GM12891 (cell line): ENCODE measurements around the gene USP46.

ENCODE experiments used
- DNase-seq: peaks from one replicate; pipeline ENCODE4 v3.0.0; 2011; ENCODE audit warnings: low spot score; ENCODE audit not compliant: insufficient read length
- FAIRE-seq: peaks from 2 replicates; lab custom pipeline; 2011; peaks lifted over from hg19 to GRCh38; lab: Jason Lieb, UNC
- PAX5 ChIP-seq: IDR thresholded peaks from 2 replicates; pipeline ENCODE4 v1.6.1; 2011; ENCODE audit warnings: low read length, moderate library complexity, mild to moderate bottlenecking; ENCODE audit not compliant: insufficient read depth, severe bottlenecking
- POLR2A ChIP-seq: IDR thresholded peaks from 2 replicates; pipeline ENCODE4 v1.6.1; 2011; ENCODE audit warnings: low read depth, low read length, control low read depth
- POLR2AphosphoS5 ChIP-seq: IDR thresholded peaks from 2 replicates; pipeline ENCODE4 v1.6.1; 2011; ENCODE audit warnings: low read depth, low read length, control low read depth
- POU2F2 ChIP-seq: IDR thresholded peaks from 2 replicates; pipeline ENCODE4 v1.6.1; 2011; ENCODE audit warnings: low read depth, mild to moderate bottlenecking, control low read depth, low read length, moderate library complexity
- SPI1 ChIP-seq: IDR thresholded peaks from 2 replicates; pipeline ENCODE4 v1.6.1; 2011; ENCODE audit warnings: low read depth, low read length, control low read depth
- TAF1 ChIP-seq: IDR thresholded peaks from 2 replicates; pipeline ENCODE4 v1.6.1; 2011; ENCODE audit warnings: low read depth, low read length, control low read depth

USP46 gene

GRCh38 chr4:52627876-52628275 is 31.2 kb downstream of the USP46 start:
- no peak for TF ChIP-seq POU2F2
- TF ChIP-seq POLR2A: no peak
- TF ChIP-seq SPI1: no peak
- no peak for TF ChIP-seq POLR2AphosphoS5
- DNase-seq: no peak
- no peak for FAIRE-seq

GRCh38 chr4:52625216-52625615 is 33.9 kb downstream of the USP46 start:
- no peak for DNase-seq
- FAIRE-seq: peak; percentile 5
- TF ChIP-seq POLR2A (no peak), SPI1 (no peak), POLR2AphosphoS5 (no peak), PAX5 (no peak), TAF1 (no peak), POU2F2 (no peak)

DNA sequence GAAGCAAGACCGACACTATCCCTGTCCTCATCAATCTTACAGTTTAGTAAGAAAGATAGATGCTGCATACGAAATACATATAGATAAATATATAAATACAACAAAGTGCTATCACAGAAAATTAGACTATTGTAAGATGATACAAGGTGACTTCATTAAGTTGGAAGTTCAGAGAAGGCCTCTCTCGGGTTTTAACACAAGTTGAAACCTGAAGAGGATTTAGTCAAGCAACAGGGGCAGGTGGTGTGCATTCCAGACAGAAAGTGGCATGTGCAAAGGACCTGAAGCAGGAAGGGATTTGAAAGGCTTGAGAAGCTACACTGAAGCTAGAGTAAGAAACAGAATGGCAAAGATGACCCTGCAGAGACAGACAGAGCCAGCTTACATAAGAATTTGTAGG is 36.5 kb downstream of the USP46 start:
- no peak for FAIRE-seq
- no peak for DNase-seq
- TF ChIP-seq PAX5 (no peak), TAF1 (no peak), SPI1 (no peak), POLR2A (no peak), POLR2AphosphoS5 (no peak), POU2F2 (no peak)

DNA sequence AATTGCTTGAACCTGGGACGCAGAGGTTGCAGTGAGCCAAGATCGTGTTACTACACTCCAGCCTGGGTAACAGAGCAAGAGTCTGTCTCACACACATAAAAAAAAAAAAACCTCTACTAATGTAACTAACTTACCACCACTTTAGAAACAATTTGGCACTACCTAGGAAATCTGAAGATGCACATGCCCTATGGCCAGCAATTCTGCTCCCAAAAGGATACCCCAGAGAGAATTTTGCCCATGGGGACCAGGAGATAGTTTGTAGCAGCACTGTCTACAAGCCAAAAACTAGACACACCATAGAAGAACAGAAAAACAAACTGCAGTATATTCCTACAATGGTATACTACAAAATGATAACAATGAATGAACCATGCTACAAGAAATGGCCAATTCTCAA is 37.5 kb downstream of the USP46 start:
- TF ChIP-seq POLR2A (no peak), TAF1 (no peak), SPI1 (no peak), POU2F2 (no peak), PAX5 (no peak), POLR2AphosphoS5 (no peak)
- FAIRE-seq (no peak), DNase-seq (no peak)

DNA sequence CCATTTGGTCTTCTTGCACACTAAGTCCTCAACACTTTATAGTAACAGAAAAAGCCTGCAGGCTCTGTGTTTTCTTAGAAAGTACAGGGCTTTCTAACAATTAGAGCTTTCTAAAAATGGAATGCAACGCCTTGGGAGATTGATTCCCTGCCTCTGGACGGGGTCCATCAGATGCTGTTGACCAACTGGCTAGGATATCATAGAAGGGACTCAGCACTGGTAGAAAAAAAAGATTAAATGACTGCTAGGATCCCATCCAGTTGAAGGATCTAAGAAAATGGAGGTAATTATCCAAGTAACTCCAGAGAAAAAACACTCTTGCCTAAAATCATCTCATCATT is 39.5 kb downstream of the USP46 start:
- no peak for DNase-seq
- no peak for FAIRE-seq
- no peak for TF ChIP-seq POU2F2
- TF ChIP-seq POLR2AphosphoS5: no peak
- TF ChIP-seq SPI1: no peak
- no peak for TF ChIP-seq PAX5
- no peak for TF ChIP-seq POLR2A
- no peak for TF ChIP-seq TAF1

DNA sequence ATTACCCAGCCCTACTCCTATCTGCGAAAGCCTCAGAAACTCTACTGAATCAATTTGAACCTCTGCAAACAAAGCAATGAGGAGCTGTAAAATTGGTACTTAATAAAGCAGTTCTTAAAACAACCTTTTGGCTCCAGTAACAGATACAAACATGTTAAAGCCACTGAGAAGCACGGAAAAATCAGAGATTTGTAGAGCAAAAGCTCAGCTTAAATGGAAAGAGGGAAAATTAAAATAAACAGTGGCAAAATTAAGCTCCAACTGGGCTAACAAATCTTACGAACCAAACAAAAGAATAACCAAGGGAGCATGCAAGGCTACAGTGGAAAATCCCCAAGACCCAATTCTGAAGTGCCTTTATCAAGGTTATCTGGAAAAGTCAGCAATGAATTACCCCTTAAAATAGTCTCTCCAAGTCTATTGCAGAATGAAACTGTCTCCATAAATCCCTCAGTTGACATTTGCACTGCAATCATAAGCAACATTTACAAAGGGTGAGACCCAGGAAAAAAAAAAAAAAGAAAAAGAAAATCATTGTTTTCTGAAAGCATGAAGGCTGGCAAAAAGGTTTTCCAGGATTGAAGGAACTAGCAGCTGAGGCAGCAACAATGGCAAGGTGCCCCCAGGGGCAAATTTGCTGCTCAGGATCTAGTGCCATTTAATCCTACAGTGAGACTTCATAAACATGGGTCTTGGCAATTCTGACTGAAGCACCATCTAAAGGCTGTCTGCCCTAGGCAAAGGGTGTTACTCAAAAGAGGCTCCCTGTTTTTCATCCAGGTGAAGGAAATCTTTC is 40.1 kb downstream of the USP46 start:
- no peak for TF ChIP-seq SPI1
- TF ChIP-seq TAF1: no peak
- no peak for TF ChIP-seq POLR2AphosphoS5
- DNase-seq (no peak), FAIRE-seq (no peak)

GRCh38 chr4:52617336-52618020 is 41.6 kb downstream of the USP46 start:
- DNase-seq (no peak), FAIRE-seq (no peak)
- TF ChIP-seq TAF1: no peak
- no peak for TF ChIP-seq PAX5
- no peak for TF ChIP-seq POU2F2
- TF ChIP-seq POLR2A: no peak
- TF ChIP-seq POLR2AphosphoS5: no peak
- TF ChIP-seq SPI1: no peak

DNA sequence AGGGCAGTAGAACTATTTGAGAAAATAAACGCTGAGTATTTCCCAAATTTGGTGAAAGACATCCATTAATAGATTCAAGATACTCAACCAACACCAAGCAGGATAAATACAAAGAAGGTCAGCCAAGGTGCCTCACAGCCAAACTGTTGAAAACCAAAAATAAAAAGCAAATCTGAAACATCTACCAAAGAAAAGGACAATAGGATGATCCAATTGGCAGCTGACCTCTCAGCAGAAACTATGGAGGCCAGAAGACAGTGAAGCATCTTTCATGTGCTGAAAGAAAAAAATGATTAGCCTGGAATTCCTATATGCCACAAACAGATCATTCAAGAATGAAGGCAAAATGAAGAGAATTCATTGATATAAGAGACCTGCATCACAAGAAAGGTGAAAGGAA is 44.9 kb downstream of the USP46 start:
- DNase-seq (no peak), FAIRE-seq (no peak)
- TF ChIP-seq POLR2AphosphoS5 (no peak), SPI1 (no peak), POLR2A (no peak), POU2F2 (no peak), TAF1 (no peak), PAX5 (no peak)

- TF ChIP-seq TAF1 (no peak), POLR2A (no peak), PAX5 (no peak), POLR2AphosphoS5 (no peak), POU2F2 (no peak), SPI1 (no peak)
- DNase-seq: no peak
- no peak for FAIRE-seq
Measured at GRCh38 chr4:52612341-52612740, 46.8 kb downstream of the USP46 start.

DNA sequence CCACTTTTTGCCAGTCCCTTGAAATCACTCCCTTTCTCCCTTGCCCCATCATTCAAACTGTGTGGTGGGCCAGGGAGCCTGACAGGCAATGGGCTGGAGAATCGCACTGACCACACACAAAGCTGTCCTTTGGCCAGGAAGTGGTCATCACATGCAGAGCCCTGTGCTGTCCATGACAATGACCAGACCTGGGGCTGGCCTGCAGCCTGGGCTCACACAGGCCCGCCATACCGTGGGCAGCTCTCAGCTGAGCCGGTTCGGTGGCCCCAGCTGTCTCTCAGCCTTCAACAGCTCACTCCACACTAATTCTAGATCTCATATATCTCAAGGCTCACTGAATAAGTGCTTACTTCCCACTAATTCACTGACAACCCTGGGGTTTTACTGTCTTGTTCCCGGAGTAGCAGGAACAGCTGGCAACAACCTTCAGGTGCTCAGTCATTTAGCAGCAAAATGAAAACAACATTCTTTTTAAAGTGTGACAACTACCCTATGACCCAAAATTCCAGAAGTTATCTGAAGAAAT is 48.0 kb downstream of the USP46 start:
- TF ChIP-seq TAF1 (no peak), POLR2A (no peak), PAX5 (no peak), SPI1 (no peak), POU2F2 (no peak), POLR2AphosphoS5 (no peak)
- no peak for FAIRE-seq

More for the DNA sequence above, 48.0 kb downstream of the USP46 start:
- no peak for DNase-seq
